Stimulated activated CD8-positive, alpha-beta memory T cell treated with anti-CD3 and anti-CD28 coated beads, Interleukin-15, amount 100 ng/mL, for 4 hours (primary cell): Measurements from ENCODE around the gene UNC5A.
"Not testable (repeated sequence)": the region's sequence is repeated elsewhere in the genome, so short reads cannot be mapped to it uniquely, and the experiment has no call there.

Source experiments
- DNase-seq, 2 donors: peaks; one replicate each; pipeline ENCODE4 v3.0.0-alpha.2; 2020; ENCODE audit warnings: low read depth in 2 of 2

The UNC5A gene

GRCh38 chr5:176864755-176865154 lies 54.4 kb downstream of the UNC5A start:
- no peak for DNase-seq

- no peak for DNase-seq
Measured at GRCh38 chr5:176865964-176866363, 55.6 kb downstream of the UNC5A start.

GRCh38 chr5:176866707-176867310 lies 56.5 kb downstream of the UNC5A start:
- DNase-seq = no peak

- no peak for DNase-seq
Measured at GRCh38 chr5:176868126-176868525, 57.8 kb downstream of the UNC5A start.

- no peak for DNase-seq
Measured at GRCh38 chr5:176868731-176869130, 58.4 kb downstream of the UNC5A start.

GRCh38 chr5:176869501-176870109 lies 59.2 kb downstream of the UNC5A start:
- DNase-seq = no peak

GRCh38 chr5:176870110-176870591 lies 59.8 kb downstream of the UNC5A start:
- no peak for DNase-seq

- not testable (repeated sequence) for DNase-seq
Measured at GRCh38 chr5:176870644-176871043, 60.3 kb downstream of the UNC5A start.

GRCh38 chr5:176872586-176872985 lies 62.2 kb downstream of the UNC5A start:
- DNase-seq = not testable (repeated sequence)

- DNase-seq = not testable (repeated sequence)
Measured at GRCh38 chr5:176873011-176873410, 62.7 kb downstream of the UNC5A start.

GRCh38 chr5:176873541-176874172 lies 63.3 kb downstream of the UNC5A start:
- DNase-seq = no peak

- DNase-seq = no peak
Measured at GRCh38 chr5:176874198-176874780, 63.9 kb downstream of the UNC5A start.

GRCh38 chr5:176875014-176875550 lies 64.7 kb downstream of the UNC5A start:
- no peak for DNase-seq

GRCh38 chr5:176875783-176876505 lies 65.6 kb downstream of the UNC5A start:
- no peak for DNase-seq

GRCh38 chr5:176876506-176877431 lies 66.4 kb downstream of the UNC5A start:
- no peak for DNase-seq

- DNase-seq = no peak
Measured at GRCh38 chr5:176877793-176878331, 67.5 kb downstream of the UNC5A start.

- DNase-seq = no peak
Measured at GRCh38 chr5:176878463-176878862, 68.1 kb downstream of the UNC5A start.

GRCh38 chr5:176878906-176879662 lies 68.7 kb downstream of the UNC5A start:
- no peak for DNase-seq

- DNase-seq = no peak
Measured at GRCh38 chr5:176879663-176880361, 69.5 kb downstream of the UNC5A start.
